Measurements from ENCODE around the gene NXPH2.

DNA sequence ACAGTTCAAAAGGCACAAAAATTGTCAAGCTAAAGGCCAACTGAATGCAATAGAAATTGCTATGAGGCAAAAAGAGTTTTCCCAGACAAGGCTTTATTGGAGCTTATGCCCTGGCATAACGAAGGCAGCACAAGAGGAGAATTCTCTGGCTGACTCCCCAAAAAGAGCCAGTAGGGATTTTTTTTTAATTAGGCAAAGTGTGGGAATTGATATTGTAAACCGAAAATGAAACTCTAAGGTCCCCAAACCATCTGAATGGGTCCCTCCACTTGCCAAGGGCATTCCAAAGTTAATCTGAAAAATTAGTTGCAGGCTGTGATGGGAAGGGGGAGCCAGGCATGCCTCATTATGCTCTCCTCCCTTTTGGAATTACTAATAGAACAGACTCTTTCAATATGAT, 159.8 kb downstream of the NXPH2 start:
- TF ChIP-seq, protein P1, sequence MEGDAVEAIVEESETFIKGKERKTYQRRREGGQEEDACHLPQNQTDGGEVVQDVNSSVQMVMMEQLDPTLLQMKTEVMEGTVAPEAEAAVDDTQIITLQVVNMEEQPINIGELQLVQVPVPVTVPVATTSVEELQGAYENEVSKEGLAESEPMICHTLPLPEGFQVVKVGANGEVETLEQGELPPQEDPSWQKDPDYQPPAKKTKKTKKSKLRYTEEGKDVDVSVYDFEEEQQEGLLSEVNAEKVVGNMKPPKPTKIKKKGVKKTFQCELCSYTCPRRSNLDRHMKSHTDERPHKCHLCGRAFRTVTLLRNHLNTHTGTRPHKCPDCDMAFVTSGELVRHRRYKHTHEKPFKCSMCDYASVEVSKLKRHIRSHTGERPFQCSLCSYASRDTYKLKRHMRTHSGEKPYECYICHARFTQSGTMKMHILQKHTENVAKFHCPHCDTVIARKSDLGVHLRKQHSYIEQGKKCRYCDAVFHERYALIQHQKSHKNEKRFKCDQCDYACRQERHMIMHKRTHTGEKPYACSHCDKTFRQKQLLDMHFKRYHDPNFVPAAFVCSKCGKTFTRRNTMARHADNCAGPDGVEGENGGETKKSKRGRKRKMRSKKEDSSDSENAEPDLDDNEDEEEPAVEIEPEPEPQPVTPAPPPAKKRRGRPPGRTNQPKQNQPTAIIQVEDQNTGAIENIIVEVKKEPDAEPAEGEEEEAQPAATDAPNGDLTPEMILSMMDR (IDR thresholded peaks at IDR 0.05), result no peak
- no peak for TF ChIP-seq POLR2A (IDR thresholded peaks at IDR 0.05)

Measured in heart left ventricle (tissue), 13 donors.